NCI-H146 treated with DMSO at 0.1 percent for 48 hours (cell line): Measurements from ENCODE around the gene RRAGC.

Source experiments
- DNase-seq: peaks from one replicate; lab custom pipeline; 2025; ENCODE audit not compliant: unreplicated experiment; lab: John Stamatoyannopoulos, UW

Gene RRAGC

GRCh38 chr1:38859561-38860453 is at the start of gene RRAGC:
Gene RRAGC, minus strand, starts transcription at chr1:38859772. Its CDS starts 126 bp downstream, at chr1:38859646.
- DNase-seq, result peak; percentile 79

GRCh38 chr1:38908821-38909220 is 49.2 kb upstream of the RRAGC start:
- DNase-seq, result no peak

- DNase-seq, result no peak
Observed at GRCh38 chr1:38905985-38906384, 46.4 kb upstream of the RRAGC start.

GRCh38 chr1:38899560-38899959 is 40.0 kb upstream of the RRAGC start:
- DNase-seq, result no peak

- DNase-seq, result no peak
Observed at GRCh38 chr1:38898653-38899230, 39.2 kb upstream of the RRAGC start.

GRCh38 chr1:38896169-38896568 is 36.6 kb upstream of the RRAGC start:
- DNase-seq, result no peak

DNA sequence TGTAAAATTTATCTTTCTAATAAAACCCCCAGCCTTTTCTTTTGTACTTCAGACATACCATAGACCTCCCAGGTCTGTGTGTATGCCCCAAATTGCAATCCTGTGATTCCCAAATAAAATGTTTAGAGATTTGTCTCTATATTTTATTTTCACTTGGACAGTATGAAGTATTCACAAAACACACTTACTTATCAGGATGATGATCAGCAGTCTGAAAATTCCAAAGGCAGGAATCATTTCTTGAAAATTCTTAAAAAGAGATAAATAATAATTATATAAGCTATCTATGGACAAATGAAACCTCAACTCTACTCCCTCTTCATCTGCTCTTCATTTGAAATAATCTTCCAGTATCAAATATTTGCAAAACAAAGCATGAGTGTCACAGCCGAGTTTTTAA is 33.4 kb upstream of the RRAGC start:
- DNase-seq, result no peak

DNA sequence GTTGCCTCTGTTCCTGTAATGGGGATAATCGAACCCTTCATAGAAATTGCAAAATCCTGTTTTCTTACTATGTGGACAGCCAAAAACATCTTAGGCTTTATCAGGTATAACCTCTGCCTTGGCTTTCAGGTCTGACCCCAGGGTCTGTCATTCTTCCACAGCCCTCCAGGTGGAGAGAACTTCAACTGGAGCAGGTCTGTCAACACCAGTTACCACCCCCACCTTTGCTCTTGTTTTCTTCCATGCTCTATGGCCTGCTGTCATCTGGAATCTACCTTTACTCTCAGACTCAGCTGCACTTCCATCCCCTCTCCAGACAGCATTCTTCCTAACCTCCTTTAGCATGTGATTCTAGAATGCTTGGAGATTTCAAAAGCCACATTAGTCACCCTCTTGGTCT is 32.2 kb upstream of the RRAGC start:
- no peak for DNase-seq

DNA sequence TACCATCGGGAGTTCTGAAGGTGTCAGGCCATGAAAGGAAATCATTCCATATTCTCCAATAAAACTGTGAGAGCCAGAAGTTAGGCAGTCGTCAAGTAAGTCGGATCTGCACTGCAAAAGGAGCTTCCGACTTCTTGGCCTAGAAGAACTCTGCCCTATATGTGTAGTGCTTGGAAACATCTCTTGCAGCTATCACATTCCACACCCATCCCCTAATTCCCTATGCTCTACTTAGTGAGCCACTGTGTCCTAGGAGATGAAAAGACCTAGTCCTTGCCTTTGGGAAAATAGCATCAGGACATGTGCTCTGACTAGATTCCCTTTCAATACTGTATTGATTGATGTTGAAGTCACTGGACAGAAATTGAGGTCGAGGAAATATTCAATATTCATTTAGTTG is 30.0 kb upstream of the RRAGC start:
- DNase-seq, result no peak

- DNase-seq, result no peak
Observed at GRCh38 chr1:38888423-38889333, 29.1 kb upstream of the RRAGC start.

DNA sequence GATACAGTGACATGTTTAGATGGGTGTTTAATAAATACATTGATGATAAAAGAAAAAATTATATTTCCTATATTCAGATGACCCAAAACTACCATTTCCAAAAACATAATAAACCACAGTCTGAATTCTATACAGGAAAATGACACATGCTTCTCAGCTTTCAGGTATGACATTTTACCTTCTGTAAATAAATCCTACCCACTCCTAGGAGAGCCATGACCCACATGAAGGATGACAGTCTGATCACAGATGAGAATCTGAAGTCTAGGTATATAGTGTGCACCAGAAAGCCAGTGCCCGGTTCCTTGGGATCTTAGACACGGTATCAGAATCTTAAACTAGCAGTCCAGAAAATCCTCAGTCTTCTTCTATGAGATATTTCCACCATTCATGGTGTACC is 25.5 kb upstream of the RRAGC start:
- no peak for DNase-seq

- DNase-seq, result no peak
Observed at GRCh38 chr1:38881487-38881886, 21.9 kb upstream of the RRAGC start, which contains the start of gene GJA9. Gene GJA9, minus strand, starts transcription at chr1:38881587. Its CDS starts 5,489 bp downstream, at chr1:38876098.

GRCh38 chr1:38875811-38876210 is 16.2 kb upstream of the RRAGC start:
- no peak for DNase-seq

DNA sequence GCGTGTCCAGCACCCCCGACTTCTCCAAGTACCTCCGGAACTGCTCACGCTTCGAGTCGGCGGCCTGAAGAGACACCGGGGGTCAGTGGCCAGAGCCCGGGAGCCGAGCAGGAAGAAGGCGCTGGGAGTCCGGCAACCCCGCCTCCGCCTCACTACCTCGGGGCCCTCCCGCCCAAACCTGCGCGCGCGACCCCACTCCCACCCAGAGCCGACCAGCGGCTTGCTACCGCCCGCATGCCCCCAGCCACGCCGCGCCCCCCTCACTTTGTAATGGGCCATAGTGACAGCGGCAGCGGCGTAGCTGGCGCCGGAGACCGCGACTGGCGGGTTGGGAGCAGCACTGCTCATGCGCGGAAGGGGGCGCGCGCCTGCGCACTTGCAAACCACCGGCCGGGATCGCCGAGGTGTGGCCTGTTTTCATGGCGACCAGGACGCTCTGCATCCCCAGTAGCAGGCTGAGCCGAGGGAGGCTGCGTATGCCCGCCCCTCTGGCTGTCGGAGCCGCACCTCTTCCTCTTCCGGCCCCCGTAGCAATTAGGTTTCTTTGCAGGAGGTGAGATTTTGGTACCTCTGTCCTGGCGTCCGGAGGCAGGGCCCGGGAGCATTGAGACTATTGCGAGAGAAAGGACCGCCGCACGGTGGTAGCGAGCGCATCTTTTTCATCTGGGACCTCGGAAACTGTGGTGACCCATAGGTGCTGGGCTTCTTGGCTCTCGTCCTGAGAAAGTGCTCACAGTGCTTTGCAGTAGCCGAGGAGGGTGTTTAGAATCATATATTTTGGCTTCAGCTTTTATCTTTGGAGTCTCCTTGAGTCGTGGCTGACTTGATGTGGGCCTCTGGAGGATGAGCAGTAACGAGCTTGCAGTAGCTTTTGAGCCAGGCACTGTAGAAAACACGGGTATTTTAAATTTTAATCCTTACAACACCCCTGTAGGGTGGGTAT is 13.7 kb upstream of the RRAGC start, which contains the start of gene MYCBP:
MYCBP (minus strand) TSS at position 322 of the 943 bp plus-strand sequence; CDS start at position 279, 43 bp downstream.
- DNase-seq, result peak; percentile 78

GRCh38 chr1:38872401-38873026 is 12.9 kb upstream of the RRAGC start:
- DNase-seq, result no peak

- DNase-seq, result no peak
Observed at GRCh38 chr1:38870996-38871395, 11.4 kb upstream of the RRAGC start.

GRCh38 chr1:38867208-38867607 is 7.6 kb upstream of the RRAGC start:
- no peak for DNase-seq

GRCh38 chr1:38865112-38865715 is 5.6 kb upstream of the RRAGC start:
- no peak for DNase-seq

- no peak for DNase-seq
Observed at GRCh38 chr1:38860454-38860795, 853 bp upstream of the RRAGC start.
